ENCODE measurements around the gene ZNF653.
"Not testable (repeated sequence)": the region's sequence is repeated elsewhere in the genome, so short reads cannot be mapped to it uniquely, and the experiment has no call there.

ZNF653 gene

GRCh38 chr19:11433526-11433925, 72.1 kb downstream of the ZNF653 start:
- H3K27me3 ChIP-seq (ENCODE audit: control insufficient read depth, insufficient read depth, low read length); H3K9ac ChIP-seq (ENCODE audit: low read length); H3K4me1 ChIP-seq (ENCODE audit: control insufficient read depth, low read depth, low read length); H3K27ac ChIP-seq (ENCODE audit: low read length); H3K9me3 ChIP-seq (ENCODE audit: control insufficient read depth, low read depth, low read length); H3K4me3 ChIP-seq (ENCODE audit: low read length): not testable (repeated sequence)
- peaks cover 13% of the 10 kb centered on the region for H3K36me3 ChIP-seq (ENCODE audit: control insufficient read depth, low read depth, low read length)
